Fibroblast of lung (primary cell): Measurements from ENCODE around the gene LGALS7. TPM values are rescaled to one million over a fixed set of nuclear protein-coding genes. Genes with fewer than 3 reads are reported as not detected.
A peak's percentile ranks its signal among the peaks of the same experiment; 100 is the strongest.

ENCODE experiments used
- DNase-seq, 2 donors: peaks; one replicate each; pipeline versions ENCODE4 v3.0.0 to v3.0.0-alpha.2; 2010; ENCODE audit warnings: low read depth in 2 of 2
- H2AFZ ChIP-seq: 2 replicates; pipeline ENCODE4 v1.5.1; 2012; ENCODE audit warnings: low read length, control low read depth, inconsistent platforms
- H3K27ac ChIP-seq: 2 replicates; pipeline ENCODE4 v1.5.1; 2011; ENCODE audit warnings: low read length, control low read depth; ENCODE audit not compliant: insufficient read depth
- H3K27me3 ChIP-seq: 2 replicates; pipeline ENCODE4 v1.5.1; 2011; ENCODE audit warnings: mild to moderate bottlenecking, low read length; ENCODE audit not compliant: control insufficient read depth, insufficient read depth
- H3K36me3 ChIP-seq: 2 replicates; pipeline ENCODE4 v1.5.1; 2011; ENCODE audit warnings: low read length; ENCODE audit not compliant: control insufficient read depth, insufficient read depth
- H3K4me1 ChIP-seq: 2 replicates; pipeline ENCODE4 v1.5.1; 2011; ENCODE audit warnings: low read length; ENCODE audit not compliant: control insufficient read depth, insufficient read depth; ENCODE audit errors: extremely low read depth
- H3K4me2 ChIP-seq: 2 replicates; pipeline ENCODE4 v1.5.1; 2011; ENCODE audit warnings: low read length, control low read depth; ENCODE audit not compliant: insufficient read depth; ENCODE audit errors: extremely low read depth
- H3K4me3 ChIP-seq, 4 experiments: fragments of 200-600 bp in 1 of 4; sonication (generic) in 1 of 4; replicated peaks in 1 of 4; 2 replicates each; pipeline ENCODE4 v1.5.1; 2011 to 2016; ENCODE audit warnings: low read length in 4 of 4, low read depth in 3 of 4, mild to moderate bottlenecking in 3 of 4, control low read depth in 2 of 4, inconsistent platforms in 1 of 4, mixed read lengths in 1 of 4; ENCODE audit not compliant: insufficient read depth in 1 of 4; ENCODE audit errors: control extremely low read depth in 1 of 4
- H3K79me2 ChIP-seq: 2 replicates; pipeline ENCODE4 v1.5.1; 2012; ENCODE audit warnings: mild to moderate bottlenecking, low read length, inconsistent platforms; ENCODE audit not compliant: control insufficient read depth, insufficient read depth
- H3K9ac ChIP-seq: 2 replicates; pipeline ENCODE4 v1.5.1; 2011; ENCODE audit warnings: mild to moderate bottlenecking, low read length, control low read depth; ENCODE audit not compliant: insufficient read depth
- H3K9me3 ChIP-seq: 2 replicates; pipeline ENCODE4 v1.5.1; 2012; ENCODE audit warnings: low read depth, low read length; ENCODE audit not compliant: control insufficient read depth, insufficient read depth
- H4K20me1 ChIP-seq: 2 replicates; pipeline ENCODE4 v1.5.1; 2011; ENCODE audit warnings: low read length; ENCODE audit not compliant: control insufficient read depth, insufficient read depth; ENCODE audit errors: extremely low read depth
- CTCF ChIP-seq, 2 donors: IDR thresholded peaks in 1 of 2; conservative IDR thresholded peaks in 1 of 2; 1 replicate in 1 of 2; 2 replicates in 1 of 2; pipeline ENCODE4 v1.5.1; 2011 to 2012; ENCODE audit warnings: low read length in 2 of 2, control low read depth in 1 of 2, inconsistent platforms in 1 of 2, low read depth in 1 of 2, mild to moderate bottlenecking in 1 of 2
- EZH2 ChIP-seq: IDR thresholded peaks from 2 replicates; pipeline ENCODE4 v1.5.1; 2012; ENCODE audit warnings: low read length, control low read depth, mild to moderate bottlenecking; ENCODE audit errors: missing control alignments
- polyA plus RNA-seq, 2 donors: library from polyadenylated mRNA; depleted of rRNA in 1 of 2; stranded (reverse) in 1 of 2; unstranded in 1 of 2; fragments of >200 nt; gene quantifications; 2 replicates each; pipeline ENCODE4 v1.2.1, GENCODE V29; 2011 to 2012; ENCODE audit warnings: missing spikeins in 1 of 2
- total RNA-seq: library from RNA; depleted of rRNA; stranded (reverse); fragments of >200 nt; gene quantifications from 2 replicates; pipeline ENCODE4 v1.2.1, GENCODE V29; 2014

LGALS7 gene
- total and polyA plus RNA-seq, 2 donors (not counting 1 experiment from before 2014, with no cell fraction given) = not detected

- TF ChIP-seq CTCF (conservative IDR thresholded peaks at IDR 0.05 in 1 of 2, IDR thresholded peaks at IDR 0.05 in 1 of 2; ENCODE audit: low read depth in 1 of 2, low read length in 2 of 2) (peak; percentile 54 to 55), EZH2 (no peak)
- no peaks in the 10 kb centered on the region for H3K9me3 ChIP-seq
- DNase-seq = peak; percentile 53 to 71
- no peaks in the 10 kb centered on the region for H3K4me1 ChIP-seq
- no peak overlapping the region for H3K27ac ChIP-seq
- no peaks in the 10 kb centered on the region for H3K36me3 ChIP-seq
- no peak overlapping the region for H3K4me2 ChIP-seq
- no peaks in the 10 kb centered on the region for H4K20me1 ChIP-seq
- H3K9ac ChIP-seq = no peak overlapping the region
- H2AFZ ChIP-seq = peak overlapping the region; percentile 63
- H3K27me3 ChIP-seq = no peaks in the 10 kb centered on the region
- no peaks in the 10 kb centered on the region for H3K79me2 ChIP-seq
- H3K4me3 ChIP-seq = no peak overlapping the region
Measured at GRCh38 chr19:38769635-38770211, 3.6 kb downstream of the LGALS7 start.

GRCh38 chr19:38766276-38767047 lies 6.9 kb downstream of the LGALS7 start:
- no peaks in the 10 kb centered on the region for H3K4me1 ChIP-seq
- H3K4me2 ChIP-seq = no peak overlapping the region
- no peak for DNase-seq
- TF ChIP-seq EZH2 (no peak), CTCF (conservative IDR thresholded peaks at IDR 0.05 in 1 of 2, IDR thresholded peaks at IDR 0.05 in 1 of 2; ENCODE audit: low read depth in 1 of 2, low read length in 2 of 2) (no peak)
- H3K4me3 ChIP-seq = no peak overlapping the region
- H3K9me3 ChIP-seq = no peaks in the 10 kb centered on the region
- H3K27ac ChIP-seq = no peak overlapping the region
- no peaks in the 10 kb centered on the region for H3K27me3 ChIP-seq
- no peaks in the 10 kb centered on the region for H3K79me2 ChIP-seq
- H2AFZ ChIP-seq = no peak overlapping the region
- H3K9ac ChIP-seq = no peak overlapping the region
- H4K20me1 ChIP-seq = no peaks in the 10 kb centered on the region
- no peaks in the 10 kb centered on the region for H3K36me3 ChIP-seq

GRCh38 chr19:38765214-38765613 lies 8.1 kb downstream of the LGALS7 start:
- no peak overlapping the region for H3K27ac ChIP-seq
- H3K4me3 ChIP-seq = no peak overlapping the region
- no peaks in the 10 kb centered on the region for H3K36me3 ChIP-seq
- no peaks in the 10 kb centered on the region for H3K4me1 ChIP-seq
- no peak overlapping the region for H3K9ac ChIP-seq
- TF ChIP-seq EZH2 (no peak), CTCF (conservative IDR thresholded peaks at IDR 0.05 in 1 of 2, IDR thresholded peaks at IDR 0.05 in 1 of 2; ENCODE audit: low read depth in 1 of 2, low read length in 2 of 2) (no peak)
- H3K79me2 ChIP-seq = no peaks in the 10 kb centered on the region
- no peaks in the 10 kb centered on the region for H3K9me3 ChIP-seq
- no peak overlapping the region for H3K4me2 ChIP-seq
- no peak overlapping the region for H2AFZ ChIP-seq
- DNase-seq = no peak
- H4K20me1 ChIP-seq = no peaks in the 10 kb centered on the region
- H3K27me3 ChIP-seq = no peaks in the 10 kb centered on the region
